Mammary microvascular endothelial cell (primary cell): ENCODE measurements around the gene RPS6KA4. TPM values are rescaled to one million over a fixed set of nuclear protein-coding genes. Genes with fewer than 3 reads are reported as not detected.

ENCODE experiments used
- total RNA-seq: library from RNA; depleted of rRNA; stranded (reverse); fragments of >200 nt; gene quantifications from 2 replicates; pipeline ENCODE4 v1.2.3, GENCODE V29; 2015

Gene RPS6KA4
- 67.4 and 68.5 TPM in 2 replicates for total RNA-seq

GRCh38 chr11:64358907-64359711, at the start of gene RPS6KA4:
RPS6KA4 (plus strand) TSS chr11:64359162; CDS start chr11:64359236, 74 bp downstream.

GRCh38 chr11:64317325-64317960, 41.5 kb upstream of the RPS6KA4 start, which contains the start of gene TRMT112:
TRMT112 (minus strand) TSS chr11:64317559; CDS start chr11:64317526, 33 bp downstream.

GRCh38 chr11:64317961-64318765, 40.8 kb upstream of the RPS6KA4 start, which contains the start of gene PRDX5:
PRDX5 (plus strand) TSS chr11:64318121; CDS start chr11:64318216, 95 bp downstream.

GRCh38 chr11:64339754-64340408, 19.1 kb upstream of the RPS6KA4 start, which contains the start of gene CCDC88B:
CCDC88B (plus strand) TSS chr11:64340204; CDS start chr11:64340267, 63 bp downstream.

Other genes with a start within 250 kb of the RPS6KA4 start
- 10.5 and 17.9 TPM in 2 replicates for gene MACROD1, start 193.0 kb upstream of the RPS6KA4 start, total RNA-seq
- 223 and 239 TPM in 2 replicates for gene STIP1, start 173.0 kb upstream of the RPS6KA4 start, total RNA-seq
- gene FERMT3, start 152.4 kb upstream of the RPS6KA4 start, total RNA-seq, result 59.4 and 69.7 TPM in 2 replicates
- gene TRPT1, start 133.0 kb upstream of the RPS6KA4 start, total RNA-seq, result 30.1 and 30.4 TPM in 2 replicates
- gene NUDT22, start 132.9 kb upstream of the RPS6KA4 start, total RNA-seq, result 58.7 and 61.6 TPM in 2 replicates
- 6.5 and 9.0 TPM in 2 replicates for gene DNAJC4, start 128.6 kb upstream of the RPS6KA4 start, total RNA-seq
- gene VEGFB, start 124.6 kb upstream of the RPS6KA4 start, total RNA-seq, result 31.6 and 40.1 TPM in 2 replicates
- 65.9 and 69.2 TPM in 2 replicates for gene FKBP2, start 118.1 kb upstream of the RPS6KA4 start, total RNA-seq
- 432 and 445 TPM in 2 replicates for gene PPP1R14B, start 112.2 kb upstream of the RPS6KA4 start, total RNA-seq
- 61.3 and 67.5 TPM in 2 replicates for gene PLCB3, start 107.6 kb upstream of the RPS6KA4 start, total RNA-seq
- 95.7 and 96.5 TPM in 2 replicates for gene BAD, start 74.5 kb upstream of the RPS6KA4 start, total RNA-seq
- gene GPR137, start 73.3 kb upstream of the RPS6KA4 start, total RNA-seq, result 22.8 and 27.8 TPM in 2 replicates
- gene KCNK4, start 67.9 kb upstream of the RPS6KA4 start, total RNA-seq, result not detected in 2 replicates
- gene CATSPERZ, start 58.8 kb upstream of the RPS6KA4 start, total RNA-seq, result 0.15 TPM in 1 of 2 replicates, not detected in the other
- 32.8 and 35.2 TPM in 2 replicates for gene ESRRA, start 53.6 kb upstream of the RPS6KA4 start, total RNA-seq
- 410 and 421 TPM in 2 replicates for gene TRMT112, start 41.6 kb upstream of the RPS6KA4 start, total RNA-seq
- 302 and 324 TPM in 2 replicates for gene PRDX5, start 41.0 kb upstream of the RPS6KA4 start, total RNA-seq
- gene CCDC88B, start 19.0 kb upstream of the RPS6KA4 start, total RNA-seq, result 2.9 and 3.5 TPM in 2 replicates
- gene SLC22A11, start 196.8 kb downstream of the RPS6KA4 start, total RNA-seq, result not detected in 2 replicates
- not detected in 2 replicates for gene SLC22A12, start 232.1 kb downstream of the RPS6KA4 start, total RNA-seq